Activated CD8-positive, alpha-beta memory T cell treated with anti-CD3 and anti-CD28 coated beads for 36 hours (primary cell): Measurements from ENCODE around the gene FBXL15. TPM values are rescaled to one million over a fixed set of nuclear protein-coding genes. Genes with fewer than 3 reads are reported as not detected.

Source experiments
- CTCF ChIA-PET: fragments of 350-600 bp; sonication (Branson Sonifier 250); formaldehyde crosslinking; loops from one replicate; lab custom pipeline; 2021; ENCODE audit warnings: antibody characterized with exemption; lab: Charles Lee
- POLR2A ChIA-PET: fragments of 350-600 bp; sonication (Branson Sonifier 250); formaldehyde crosslinking; loops from one replicate; lab custom pipeline; 2021; ENCODE audit warnings: antibody characterized with exemption; lab: Charles Lee
- total RNA-seq, 2 experiments: library from RNA; stranded (reverse); gene quantifications; one replicate each; pipeline ENCODE4 v1.2.3, GENCODE V29; 2021

The FBXL15 gene
- total RNA-seq, 2 experiments from 2014 or later = 13.2 to 14.4 TPM

DNA sequence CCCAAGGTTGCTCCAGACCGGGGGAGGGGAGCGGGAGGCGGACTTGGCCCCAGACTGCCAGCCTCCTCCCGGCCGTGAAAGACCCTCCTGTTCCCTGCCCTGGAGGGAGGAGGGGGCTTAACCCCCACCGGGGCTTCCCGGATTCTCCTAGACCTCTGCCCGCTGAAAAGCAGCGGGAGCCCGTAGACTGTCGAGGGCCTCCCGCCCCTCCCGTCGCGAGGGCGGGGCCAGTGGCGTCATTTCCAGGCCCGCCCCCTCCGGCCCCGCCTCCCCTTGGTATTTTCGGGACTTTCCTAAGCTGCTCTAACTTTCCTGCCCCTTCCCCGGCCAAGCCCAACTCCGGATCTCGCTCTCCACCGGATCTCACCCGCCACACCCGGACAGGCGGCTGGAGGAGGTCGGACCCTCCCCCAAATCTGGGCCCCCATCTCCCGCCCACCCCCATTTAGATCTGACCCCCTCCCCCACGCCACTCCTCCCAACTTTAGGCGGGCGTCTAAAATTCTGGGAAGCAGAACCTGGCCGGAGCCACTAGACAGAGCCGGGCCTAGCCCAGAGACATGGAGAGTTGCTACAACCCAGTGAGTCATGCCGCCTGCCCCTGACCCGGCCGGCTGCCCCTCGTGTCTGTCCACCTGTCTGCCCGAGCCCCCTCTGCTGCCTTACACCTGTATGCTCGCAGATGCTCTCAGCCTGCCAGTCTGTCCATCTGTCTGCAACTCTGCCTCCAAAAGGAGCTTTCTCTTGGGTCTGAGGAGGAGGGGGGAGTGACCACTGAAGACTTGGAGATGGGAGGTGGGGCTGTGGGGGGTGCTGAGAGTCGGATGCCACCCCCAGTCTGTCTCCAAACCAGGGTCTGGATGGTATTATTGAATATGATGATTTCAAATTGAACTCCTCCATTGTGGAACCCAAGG, 25.0 kb upstream of the FBXL15 start, which contains the start of gene NFKB2:
TSS of gene NFKB2 (plus strand) at position 306 of the 917 bp plus-strand sequence. CDS start at position 561, 255 bp downstream.
- ChIA-PET CTCF (interaction anchor here (0.9 to 8.4 kb wide), 11 partner anchors 9 to 226 kb away, joined by 3 to 52 read pairs (median 6); partner anchors contain the start of genes C10orf95, CUEDC2 and FBXL15), POLR2A (interaction anchor here (0.6 to 2.9 kb wide), 12 partner anchors 10 to 251 kb away, joined by 3 to 23 read pairs (median 6); partner anchors contain the start of genes C10orf95 and FBXL15)

DNA sequence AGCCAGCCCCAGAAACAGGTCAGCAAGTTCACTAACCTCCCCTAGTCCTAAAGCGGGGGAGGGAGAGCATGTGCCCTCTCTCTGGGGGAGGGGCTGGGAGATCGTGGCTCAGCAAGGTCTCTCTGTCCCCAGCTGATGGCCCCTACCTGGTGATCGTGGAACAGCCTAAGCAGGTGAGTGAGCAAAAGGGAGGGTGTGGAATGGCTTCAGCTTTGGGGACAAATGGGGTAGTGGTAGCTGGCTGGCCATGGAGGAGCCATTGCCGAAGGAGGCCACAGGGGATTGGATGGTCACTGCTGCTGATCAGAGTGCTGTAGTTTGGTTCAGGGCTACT, 24.4 kb upstream of the FBXL15 start:
- POLR2A ChIA-PET = interaction anchor here (1.1 to 2.9 kb wide), 4 partner anchors 15 to 249 kb away, joined by 4 to 23 read pairs (median 4); partner anchors contain the start of gene C10orf95

DNA sequence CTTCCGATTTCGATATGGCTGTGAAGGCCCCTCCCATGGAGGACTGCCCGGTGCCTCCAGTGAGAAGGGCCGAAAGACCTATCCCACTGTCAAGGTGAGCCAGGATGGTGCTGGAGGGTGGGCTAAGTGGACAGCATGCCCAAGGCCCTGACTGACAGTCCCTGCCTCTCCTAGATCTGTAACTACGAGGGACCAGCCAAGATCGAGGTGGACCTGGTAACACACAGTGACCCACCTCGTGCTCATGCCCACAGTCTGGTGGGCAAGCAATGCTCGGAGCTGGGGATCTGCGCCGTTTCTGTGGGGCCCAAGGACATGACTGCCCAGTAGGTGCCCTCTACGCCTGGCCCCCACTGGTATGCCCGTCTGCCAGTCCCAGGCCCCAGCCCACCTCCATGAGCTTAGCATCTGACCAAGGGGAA, 23.9 kb upstream of the FBXL15 start:
- ChIA-PET CTCF (interaction anchor here (0.6 to 8.4 kb wide), 2 partner anchors 42 to 55 kb away, joined by 4 to 52 read pairs; partner anchors contain the start of gene C10orf95), POLR2A (interaction anchor here (1.4 kb wide), 1 partner anchor 245 kb away, joined by 4 read pairs; no protein-coding TSS in a partner anchor)

More for the DNA sequence above, 24.4 kb upstream of the FBXL15 start:
- CTCF ChIA-PET = interaction anchor here (1.1 to 8.4 kb wide), 5 partner anchors 25 to 227 kb away, joined by 3 to 52 read pairs (median 18); partner anchors contain the start of genes C10orf95, CUEDC2 and FBXL15

DNA sequence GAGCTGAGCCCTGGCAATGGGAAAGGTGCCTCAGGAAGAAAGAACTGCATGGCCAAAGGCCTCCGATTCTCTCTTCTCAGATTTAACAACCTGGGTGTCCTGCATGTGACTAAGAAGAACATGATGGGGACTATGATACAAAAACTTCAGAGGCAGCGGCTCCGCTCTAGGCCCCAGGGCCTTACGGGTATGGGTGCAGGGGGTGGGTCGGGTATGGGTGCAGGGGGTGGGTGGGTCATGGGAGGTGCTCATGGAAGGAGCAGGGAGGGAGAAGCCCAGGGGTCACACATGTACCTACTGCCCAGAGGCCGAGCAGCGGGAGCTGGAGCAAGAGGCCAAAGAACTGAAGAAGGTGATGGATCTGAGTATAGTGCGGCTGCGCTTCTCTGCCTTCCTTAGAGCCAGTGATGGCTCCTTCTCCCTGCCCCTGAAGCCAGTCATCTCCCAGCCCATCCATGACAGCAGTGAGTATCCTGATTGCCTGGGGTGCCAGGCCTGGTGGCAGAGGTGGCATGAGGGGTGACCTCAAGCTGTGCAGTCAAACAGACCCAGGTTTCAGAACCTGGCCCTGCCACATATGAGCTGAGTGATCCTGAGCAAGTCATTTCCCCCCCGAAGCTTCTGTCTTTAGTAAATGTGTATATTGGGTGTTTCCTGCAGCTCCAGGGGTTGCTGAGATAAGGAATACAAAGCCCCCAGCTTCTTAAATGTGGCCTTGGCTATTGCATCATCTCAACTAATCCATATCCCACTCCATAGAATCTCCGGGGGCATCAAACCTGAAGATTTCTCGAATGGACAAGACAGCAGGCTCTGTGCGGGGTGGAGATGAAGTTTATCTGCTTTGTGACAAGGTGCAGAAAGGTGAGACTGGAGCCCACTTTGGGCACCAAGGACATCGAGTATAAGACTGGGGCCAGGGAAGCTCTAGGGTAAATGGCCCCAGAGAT, 23.1 kb upstream of the FBXL15 start:
- CTCF ChIA-PET = interaction anchor here (0.6 to 8.4 kb wide), 4 partner anchors 43 to 166 kb away, joined by 4 to 52 read pairs (median 22); partner anchors contain the start of gene C10orf95

DNA sequence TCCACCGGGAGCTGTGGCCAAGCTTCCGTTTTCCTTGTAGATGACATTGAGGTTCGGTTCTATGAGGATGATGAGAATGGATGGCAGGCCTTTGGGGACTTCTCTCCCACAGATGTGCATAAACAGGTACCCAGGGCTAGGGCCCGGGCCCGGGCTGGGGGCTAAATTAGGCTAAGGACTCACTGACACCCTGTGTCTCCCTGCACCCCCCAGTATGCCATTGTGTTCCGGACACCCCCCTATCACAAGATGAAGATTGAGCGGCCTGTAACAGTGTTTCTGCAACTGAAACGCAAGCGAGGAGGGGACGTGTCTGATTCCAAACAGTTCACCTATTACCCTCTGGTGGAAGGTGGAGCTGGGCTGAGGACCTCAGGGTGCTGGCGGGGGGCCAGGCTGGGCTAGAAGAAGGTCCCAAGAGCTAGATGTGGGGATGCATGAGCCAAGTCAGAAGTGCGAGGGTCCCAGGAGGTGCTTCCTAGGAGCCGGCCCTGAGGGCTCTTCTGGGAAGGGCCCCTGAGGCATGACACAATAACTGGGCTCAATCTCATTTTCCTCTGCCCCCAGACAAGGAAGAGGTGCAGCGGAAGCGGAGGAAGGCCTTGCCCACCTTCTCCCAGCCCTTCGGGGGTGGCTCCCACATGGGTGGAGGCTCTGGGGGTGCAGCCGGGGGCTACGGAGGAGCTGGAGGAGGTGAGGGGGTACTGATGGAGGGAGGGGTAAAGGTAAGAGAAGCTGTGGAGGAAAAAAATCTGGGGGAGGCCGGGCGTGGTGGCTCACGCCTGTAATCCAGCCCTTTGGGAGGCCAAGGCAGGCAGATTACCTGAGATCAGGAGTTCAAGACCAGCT, 22.2 kb upstream of the FBXL15 start:
- ChIA-PET CTCF (interaction anchor here (0.7 to 8.4 kb wide), 16 partner anchors 14 to 217 kb away, joined by 3 to 52 read pairs (median 6); partner anchors contain the start of genes C10orf95, CUEDC2, FBXL15 and GBF1), POLR2A (interaction anchor here (0.5 to 1.3 kb wide), 7 partner anchors 8 to 167 kb away, joined by 3 to 8 read pairs (median 4); partner anchors contain the start of gene CUEDC2)

More for the DNA sequence above, 23.1 kb upstream of the FBXL15 start:
- POLR2A ChIA-PET = interaction anchor here (0.5 to 1.2 kb wide), 3 partner anchors 9 to 33 kb away, joined by 3 to 9 read pairs (median 4); no protein-coding TSS in a partner anchor

GRCh38 chr10:102399217-102400021, 21.2 kb upstream of the FBXL15 start:
- ChIA-PET CTCF (interaction anchor here (0.6 to 8.4 kb wide), 31 partner anchors 8 to 285 kb away, joined by 3 to 52 read pairs (median 4); partner anchors contain the start of genes C10orf95, CUEDC2, FBXL15 and GBF1), POLR2A (interaction anchor here (0.6 to 1.3 kb wide), 7 partner anchors 28 to 168 kb away, joined by 3 to 8 read pairs (median 4); partner anchors contain the start of gene CUEDC2)

DNA sequence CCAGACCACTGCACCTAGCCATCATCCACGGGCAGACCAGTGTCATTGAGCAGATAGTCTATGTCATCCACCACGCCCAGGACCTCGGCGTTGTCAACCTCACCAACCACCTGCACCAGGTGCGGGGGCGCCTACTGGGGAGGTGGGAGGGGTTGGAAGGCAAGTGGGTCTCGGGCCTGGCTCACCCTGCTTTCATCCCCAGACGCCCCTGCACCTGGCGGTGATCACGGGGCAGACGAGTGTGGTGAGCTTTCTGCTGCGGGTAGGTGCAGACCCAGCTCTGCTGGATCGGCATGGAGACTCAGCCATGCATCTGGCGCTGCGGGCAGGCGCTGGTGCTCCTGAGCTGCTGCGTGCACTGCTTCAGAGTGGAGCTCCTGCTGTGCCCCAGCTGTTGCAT, 20.6 kb upstream of the FBXL15 start:
- ChIA-PET CTCF (interaction anchor here (0.6 to 8.4 kb wide), 21 partner anchors 7 to 285 kb away, joined by 3 to 52 read pairs (median 5); partner anchors contain the start of genes ACTR1A, C10orf95 and FBXL15), POLR2A (interaction anchor here (0.9 to 1.3 kb wide), 4 partner anchors 9 to 51 kb away, joined by 3 to 4 read pairs (median 4); no protein-coding TSS in a partner anchor)

- ChIA-PET POLR2A (interaction anchor here (0.9 kb wide), 2 partner anchors 9 to 50 kb away, joined by 3 read pairs; no protein-coding TSS in a partner anchor), CTCF (interaction anchor here (0.6 to 8.4 kb wide), 12 partner anchors 12 to 393 kb away, joined by 3 to 52 read pairs (median 5); partner anchors contain the start of genes ACTR1A, C10orf95 and FBXL15)
Observed at GRCh38 chr10:102400598-102401341, 19.9 kb upstream of the FBXL15 start.

DNA sequence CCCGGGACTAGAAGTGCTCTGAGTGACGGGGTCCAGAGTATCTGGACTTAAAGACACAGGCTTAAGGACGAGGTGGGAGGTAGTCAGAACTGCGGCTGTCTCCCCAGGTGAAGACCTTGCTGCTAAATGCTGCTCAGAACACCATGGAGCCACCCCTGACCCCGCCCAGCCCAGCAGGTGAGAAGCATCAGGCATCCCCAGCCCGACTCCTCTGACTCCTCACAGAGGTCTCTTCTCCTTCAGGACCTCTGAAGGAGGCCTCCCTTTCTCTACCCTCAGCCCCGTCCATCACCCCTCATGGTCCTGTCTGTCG, 19.3 kb upstream of the FBXL15 start:
- POLR2A ChIA-PET = no interaction called here
- CTCF ChIA-PET = interaction anchor here (0.6 to 8.4 kb wide), 5 partner anchors 11 to 394 kb away, joined by 3 to 52 read pairs (median 18); partner anchors contain the start of gene C10orf95

GRCh38 chr10:102401735-102402511, 18.7 kb upstream of the FBXL15 start:
- POLR2A ChIA-PET = interaction anchor here (0.6 kb wide), 1 partner anchor 48 kb away, joined by 3 read pairs; no protein-coding TSS in a partner anchor

DNA sequence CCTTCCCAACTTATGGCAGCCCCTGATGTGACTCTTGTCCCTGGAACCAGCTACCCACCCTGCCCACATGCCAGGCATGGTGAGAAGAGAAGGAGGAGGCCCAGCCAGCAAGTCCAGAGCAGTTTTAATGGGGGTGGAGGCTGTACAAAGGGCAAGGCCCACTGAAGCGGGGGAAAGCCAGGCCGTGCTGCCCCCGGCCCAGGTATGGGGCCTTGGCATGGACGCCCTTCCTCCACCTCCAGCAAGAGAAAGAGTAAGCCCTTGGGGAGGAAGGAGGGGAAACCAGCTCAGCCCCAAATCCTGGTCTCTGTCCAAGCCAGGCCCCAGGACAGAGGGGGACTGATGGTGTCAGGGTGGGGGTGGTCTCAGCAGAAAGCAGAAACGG, 18.1 kb upstream of the FBXL15 start:
- POLR2A ChIA-PET = no interaction called here
- CTCF ChIA-PET = interaction anchor here (1.1 to 3.1 kb wide), 2 partner anchors 10 to 19 kb away, joined by 3 to 23 read pairs; partner anchors contain the start of gene FBXL15

More at GRCh38 chr10:102401735-102402511, 18.7 kb upstream of the FBXL15 start:
- CTCF ChIA-PET = interaction anchor here (0.6 to 8.4 kb wide), 3 partner anchors 11 to 394 kb away, joined by 4 to 52 read pairs (median 18); partner anchors contain the start of gene C10orf95

GRCh38 chr10:102403115-102403514, 17.5 kb upstream of the FBXL15 start:
- ChIA-PET CTCF (interaction anchor here (0.6 to 3.1 kb wide), 4 partner anchors 9 to 260 kb away, joined by 3 to 23 read pairs (median 4); partner anchors contain the start of gene FBXL15), POLR2A (interaction anchor here (0.8 to 1.0 kb wide), 2 partner anchors 9 to 49 kb away, joined by 3 to 6 read pairs; partner anchors contain the start of gene C10orf95)

- CTCF ChIA-PET = interaction anchor here (0.6 to 3.1 kb wide), 5 partner anchors 10 to 1346 kb away, joined by 3 to 23 read pairs (median 3); partner anchors contain the start of gene FBXL15
- POLR2A ChIA-PET = interaction anchor here (0.6 to 2.9 kb wide), 6 partner anchors 9 to 68 kb away, joined by 3 to 15 read pairs (median 5); partner anchors contain the start of genes C10orf95, FBXL15 and NFKB2
Observed at GRCh38 chr10:102404361-102405107, 16.1 kb upstream of the FBXL15 start.
